Measurements from ENCODE around the gene LIMS2. TPM values are rescaled to one million over a fixed set of nuclear protein-coding genes. Genes with fewer than 3 reads are reported as not detected.

LIMS2 gene
- total RNA-seq, 2 donors from 2014 or later, result 177 to 246 TPM

DNA sequence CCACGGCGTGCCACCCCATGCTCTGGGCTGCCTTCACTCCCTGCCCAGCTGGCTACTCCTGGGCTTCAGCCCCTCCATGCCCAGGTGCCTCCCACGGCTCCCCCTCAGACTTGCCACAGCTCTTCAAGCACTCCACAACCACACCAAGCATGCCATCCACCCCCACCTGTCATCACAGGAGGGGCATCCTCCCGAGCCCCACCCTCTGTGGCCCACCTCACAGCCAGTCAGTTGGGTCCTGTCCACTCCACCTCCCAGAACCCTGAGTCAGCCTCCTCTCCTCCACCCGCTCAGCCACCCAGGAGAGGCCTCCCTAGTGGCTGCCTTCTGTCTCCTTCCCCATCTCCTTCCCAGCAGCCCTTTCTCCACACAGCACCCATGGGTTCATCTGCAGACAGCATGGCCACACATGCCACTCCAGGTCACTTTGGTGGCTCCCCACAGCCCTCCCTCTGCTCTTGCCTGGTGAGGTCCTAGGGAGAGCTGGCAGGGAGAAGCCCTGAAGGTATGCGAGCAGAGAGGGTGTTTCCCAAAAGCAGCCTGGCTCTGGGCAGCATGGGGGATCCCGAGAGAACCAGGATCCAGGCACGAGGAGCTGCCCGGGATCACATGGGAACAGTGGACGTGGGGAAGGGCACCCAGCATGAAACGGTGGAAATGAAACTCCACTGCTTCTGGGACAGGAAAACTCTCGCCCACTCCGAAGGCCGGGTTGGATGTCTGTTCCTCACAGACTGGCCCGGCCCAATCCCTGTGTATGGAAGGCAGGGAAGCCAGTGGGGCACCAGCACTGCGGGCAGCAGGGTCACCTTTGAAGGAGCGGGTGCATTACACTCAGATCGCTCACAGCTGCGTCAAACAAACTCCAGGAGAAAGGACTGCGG lies 2.7 kb downstream of the LIMS2 start:
- peaks cover 37 to 47% of the 10 kb centered on the region in 2 donors for H3K4me1 ChIP-seq (ENCODE audit: control insufficient read depth in 1 of 2, low read depth in 2 of 2)
- DNase-seq (ENCODE audit: low spot score) (no peak), ATAC-seq (ENCODE audit: insufficient number of reproducible peaks, low FRiP score, low read depth) (no peak)
- H3K27ac ChIP-seq, result peak overlapping the region; percentile 91 to 95
- H3K9me3 ChIP-seq, result no peaks in the 10 kb centered on the region
- peak overlapping the region; percentile 96 for H3K4me3 ChIP-seq
- H3K36me3 ChIP-seq, result no peaks in the 10 kb centered on the region
- TF ChIP-seq, protein P1, sequence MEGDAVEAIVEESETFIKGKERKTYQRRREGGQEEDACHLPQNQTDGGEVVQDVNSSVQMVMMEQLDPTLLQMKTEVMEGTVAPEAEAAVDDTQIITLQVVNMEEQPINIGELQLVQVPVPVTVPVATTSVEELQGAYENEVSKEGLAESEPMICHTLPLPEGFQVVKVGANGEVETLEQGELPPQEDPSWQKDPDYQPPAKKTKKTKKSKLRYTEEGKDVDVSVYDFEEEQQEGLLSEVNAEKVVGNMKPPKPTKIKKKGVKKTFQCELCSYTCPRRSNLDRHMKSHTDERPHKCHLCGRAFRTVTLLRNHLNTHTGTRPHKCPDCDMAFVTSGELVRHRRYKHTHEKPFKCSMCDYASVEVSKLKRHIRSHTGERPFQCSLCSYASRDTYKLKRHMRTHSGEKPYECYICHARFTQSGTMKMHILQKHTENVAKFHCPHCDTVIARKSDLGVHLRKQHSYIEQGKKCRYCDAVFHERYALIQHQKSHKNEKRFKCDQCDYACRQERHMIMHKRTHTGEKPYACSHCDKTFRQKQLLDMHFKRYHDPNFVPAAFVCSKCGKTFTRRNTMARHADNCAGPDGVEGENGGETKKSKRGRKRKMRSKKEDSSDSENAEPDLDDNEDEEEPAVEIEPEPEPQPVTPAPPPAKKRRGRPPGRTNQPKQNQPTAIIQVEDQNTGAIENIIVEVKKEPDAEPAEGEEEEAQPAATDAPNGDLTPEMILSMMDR (IDR thresholded peaks at IDR 0.05), result no peak
- no peaks in the 10 kb centered on the region for H3K27me3 ChIP-seq (replicated peaks; ENCODE audit: insufficient read depth)

DNA sequence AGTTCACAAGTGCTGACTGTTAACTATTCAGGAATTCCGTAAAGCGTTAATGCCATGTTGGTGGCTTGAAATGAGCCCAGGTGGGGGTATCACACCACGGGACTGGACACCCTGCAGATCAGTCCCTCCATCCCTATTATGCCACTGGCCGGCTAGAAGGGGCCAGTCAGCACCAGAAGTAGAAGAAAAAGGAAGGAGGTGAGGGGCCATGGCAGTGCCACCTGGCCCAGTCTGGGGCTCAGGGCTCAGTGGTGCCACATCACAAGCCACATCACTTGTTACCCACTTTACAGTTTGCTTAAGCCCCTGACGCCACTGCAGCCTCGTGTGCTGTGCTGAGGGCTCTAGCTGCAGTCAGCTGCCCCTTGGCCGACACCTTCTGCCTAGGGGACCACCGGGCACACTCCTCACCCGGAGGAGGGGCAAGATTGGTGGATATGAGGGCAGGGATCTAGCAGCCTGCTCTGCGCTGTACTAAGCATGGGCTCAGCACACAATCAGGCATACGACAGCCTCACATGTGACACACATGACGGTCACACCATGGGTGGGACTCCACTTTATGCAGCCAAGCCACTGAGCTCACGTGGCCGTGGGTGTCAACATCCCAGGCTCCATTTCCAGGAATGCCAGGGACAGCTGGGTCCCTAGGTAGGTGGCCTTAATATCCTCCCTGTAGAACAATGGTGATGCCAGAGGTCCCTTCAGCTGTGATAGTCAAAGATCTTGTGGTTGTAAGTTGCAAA lies 3.6 kb downstream of the LIMS2 start:
- Histone ChIP-seq H3K9me3 (no peaks in the 10 kb centered on the region), H3K36me3 (no peaks in the 10 kb centered on the region), H3K27ac (peak overlapping the region; percentile 91 to 95), H3K4me1 (ENCODE audit: control insufficient read depth in 1 of 2, low read depth in 2 of 2) (peaks cover 35 to 40% of the 10 kb centered on the region in 2 donors), H3K4me3 (peak overlapping the region; percentile 96), H3K27me3 (replicated peaks; ENCODE audit: insufficient read depth) (no peaks in the 10 kb centered on the region)
- TF ChIP-seq, protein P1 (IDR thresholded peaks at IDR 0.05), result no peak
- ATAC-seq (ENCODE audit: insufficient number of reproducible peaks, low FRiP score, low read depth), result no peak
- no peak for DNase-seq (ENCODE audit: low spot score)

- H3K27ac ChIP-seq, result peak overlapping the region in 1 of 2 donors; percentile 91
- no peak overlapping the region for H3K4me3 ChIP-seq
- no peaks in the 10 kb centered on the region for H3K27me3 ChIP-seq (replicated peaks; ENCODE audit: insufficient read depth)
- H3K9me3 ChIP-seq, result no peaks in the 10 kb centered on the region
- TF ChIP-seq, protein P1 (IDR thresholded peaks at IDR 0.05), result no peak
- ATAC-seq (ENCODE audit: insufficient number of reproducible peaks, low FRiP score, low read depth), result no peak
- peaks cover 35 to 40% of the 10 kb centered on the region in 2 donors for H3K4me1 ChIP-seq (ENCODE audit: control insufficient read depth in 1 of 2, low read depth in 2 of 2)
- no peaks in the 10 kb centered on the region for H3K36me3 ChIP-seq
- no peak for DNase-seq (ENCODE audit: low spot score)
These were observed 4.4 kb downstream of the LIMS2 start for GRCh38 chr2:127670957-127671290.

DNA sequence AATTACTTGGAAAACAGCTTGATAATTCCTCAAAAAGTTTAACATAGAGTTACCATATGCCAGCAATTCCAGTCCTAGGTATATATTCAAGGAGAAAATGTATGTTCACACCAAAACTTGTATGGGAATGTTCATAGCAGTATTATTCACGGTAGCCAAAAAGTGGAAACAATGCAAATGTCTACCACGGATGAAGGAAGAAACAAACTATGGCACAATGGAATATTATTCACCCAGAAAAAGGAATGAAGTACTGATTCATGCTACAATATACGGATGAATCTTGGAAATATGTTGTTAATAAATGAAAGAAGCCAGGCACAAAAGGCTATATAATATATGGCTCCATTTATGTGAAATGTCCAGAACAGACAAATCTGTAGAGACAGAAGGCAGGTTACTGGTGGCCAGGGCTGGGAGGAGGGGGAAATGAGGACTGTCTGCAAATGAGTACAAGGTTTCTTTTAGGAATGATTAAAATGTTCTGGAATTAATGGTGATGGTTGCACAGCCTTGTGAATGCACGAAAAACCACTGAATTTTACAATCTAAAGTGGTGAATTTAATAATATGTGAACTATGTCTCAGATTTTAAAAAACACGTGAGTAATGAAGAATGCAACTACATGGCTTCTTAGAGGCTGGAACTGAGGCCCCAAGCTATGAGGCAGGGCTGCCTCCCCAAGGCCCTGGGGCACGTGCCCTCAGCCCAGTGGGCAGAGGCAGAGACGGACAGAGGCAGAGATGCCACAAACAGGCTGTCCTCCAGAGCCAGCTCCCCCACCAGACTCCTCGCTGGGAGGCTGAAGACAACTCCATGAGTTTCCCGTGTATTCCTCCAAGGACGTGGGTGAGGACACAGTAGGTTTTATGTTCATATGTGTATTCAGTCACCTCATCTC lies 5.0 kb downstream of the LIMS2 start:
- no peaks in the 10 kb centered on the region for H3K27me3 ChIP-seq (replicated peaks; ENCODE audit: insufficient read depth)

More for the DNA sequence above, 5.0 kb downstream of the LIMS2 start:
- Histone ChIP-seq H3K4me3 (no peak overlapping the region), H3K9me3 (no peaks in the 10 kb centered on the region), H3K27ac (peak overlapping the region in 1 of 2 donors; percentile 91), H3K36me3 (no peaks in the 10 kb centered on the region), H3K4me1 (ENCODE audit: control insufficient read depth in 1 of 2, low read depth in 2 of 2) (peaks cover 38 to 43% of the 10 kb centered on the region in 2 donors)
- ATAC-seq (ENCODE audit: insufficient number of reproducible peaks, low FRiP score, low read depth) (no peak), DNase-seq (ENCODE audit: low spot score) (no peak)
- TF ChIP-seq, protein P1 (IDR thresholded peaks at IDR 0.05), result no peak
